Left forelimb (tissue), 1 donor: ENCODE results near the gene TEX28.
"Not testable (repeated sequence)": the region's sequence is repeated elsewhere in the genome, so short reads cannot be mapped to it uniquely, and the experiment has no call there.

ENCODE experiments used
- DNase-seq: peaks from one replicate; pipeline ENCODE4 v3.0.0-alpha.2; 2018; ENCODE audit warnings: low spot score

The TEX28 gene

GRCh38 chrX:154310616-154311536 lies 16.0 kb upstream of the TEX28 start:
- no peak for DNase-seq

- no peak for DNase-seq
These were observed 14.3 kb upstream of the TEX28 start for GRCh38 chrX:154309041-154309775.

- DNase-seq = no peak
These were observed 13.4 kb upstream of the TEX28 start for GRCh38 chrX:154308108-154308946.

- no peak for DNase-seq
These were observed 12.3 kb upstream of the TEX28 start for GRCh38 chrX:154307202-154307601.

- no peak for DNase-seq
These were observed 10.7 kb upstream of the TEX28 start for GRCh38 chrX:154305541-154306205.

- no peak for DNase-seq
These were observed 9.9 kb upstream of the TEX28 start for GRCh38 chrX:154304846-154305245.

- DNase-seq = no peak
These were observed 8.6 kb upstream of the TEX28 start for GRCh38 chrX:154303476-154303875.

- not testable (repeated sequence) for DNase-seq
These were observed 8.1 kb upstream of the TEX28 start for GRCh38 chrX:154302998-154303397.

- DNase-seq = no peak
These were observed 5.9 kb upstream of the TEX28 start for GRCh38 chrX:154300816-154301215.

GRCh38 chrX:154298312-154298711 lies 3.4 kb upstream of the TEX28 start:
- DNase-seq = no peak

GRCh38 chrX:154296731-154297130 lies 1.8 kb upstream of the TEX28 start:
- no peak for DNase-seq

- DNase-seq = no peak
These were observed 863 bp upstream of the TEX28 start, which contains the start of gene TKTL1 for GRCh38 chrX:154295664-154296310. Gene TKTL1 (plus strand): TSS chrX:154295795. CDS start chrX:154295860, 65 bp downstream.

- not testable (repeated sequence) for DNase-seq
These were observed 8.5 kb downstream of the TEX28 start for GRCh38 chrX:154286406-154286805.

GRCh38 chrX:154284489-154285338 lies 10.2 kb downstream of the TEX28 start:
- not testable (repeated sequence) for DNase-seq

GRCh38 chrX:154269245-154269644 lies 25.7 kb downstream of the TEX28 start:
- DNase-seq = not testable (repeated sequence)

- DNase-seq = not testable (repeated sequence)
These were observed 31.9 kb downstream of the TEX28 start for GRCh38 chrX:154263072-154263471.

- not testable (repeated sequence) for DNase-seq
These were observed 36.2 kb downstream of the TEX28 start for GRCh38 chrX:154258711-154259110.

- not testable (repeated sequence) for DNase-seq
These were observed 37.6 kb downstream of the TEX28 start, which contains the start of gene OPN1MW3 for GRCh38 chrX:154257282-154257681. Gene OPN1MW3 (plus strand): TSS chrX:154257582. CDS start chrX:154257620, 38 bp downstream.

- DNase-seq = not testable (repeated sequence)
These were observed 46.8 kb downstream of the TEX28 start for GRCh38 chrX:154248076-154248475.
